Esophagus squamous epithelium (tissue), 5 donors: ENCODE results near the gene CDON. TPM values are rescaled to one million over a fixed set of nuclear protein-coding genes. Genes with fewer than 3 reads are reported as not detected.

ENCODE experiments used
- DNase-seq: peaks from one replicate; lab custom pipeline; 2025; lab: John Stamatoyannopoulos, UW
- H3K27ac ChIP-seq, 4 donors: fragments of 200-600 bp; sonication (generic); one replicate each; pipeline ENCODE4 v1.5.1; 2016 to 2019; ENCODE audit warnings: mild to moderate bottlenecking in 1 of 4
- H3K27me3 ChIP-seq, 4 donors: fragments of 200-600 bp; sonication (generic); 1 replicate in 3 of 4; 2 replicates in 1 of 4; pipeline versions ENCODE4 v1.5.1 to v1.6.0; 2017 to 2021; ENCODE audit warnings: antibody characterized with exemption in 1 of 4
- H3K36me3 ChIP-seq, 3 donors: fragments of 200-600 bp; sonication (generic); one replicate each; pipeline ENCODE4 v1.5.1; 2016 to 2019
- H3K4me1 ChIP-seq, 3 donors: fragments of 200-600 bp; sonication (generic); one replicate each; pipeline ENCODE4 v1.5.1; 2017 to 2019
- H3K4me3 ChIP-seq, 4 donors: fragments of 200-600 bp; sonication (generic); 1 replicate in 3 of 4; 2 replicates in 1 of 4; pipeline ENCODE4 v1.5.1; 2016 to 2019; ENCODE audit warnings: mild to moderate bottlenecking in 2 of 4, moderate library complexity in 1 of 4
- H3K9me3 ChIP-seq, 3 donors: fragments of 200-600 bp; sonication (generic); one replicate each; pipeline ENCODE4 v1.5.1; 2016 to 2019
- CTCF ChIP-seq, 6 experiments: fragments of 450-650 bp in 4 of 6; fragments of 200-600 bp in 2 of 6; sonication (generic) in 2 of 6; IDR thresholded peaks; one replicate each; pipeline ENCODE4 v1.5.1; 2016 to 2019; ENCODE audit warnings: antibody characterized with exemption in 6 of 6, mild to moderate bottlenecking in 4 of 6, moderate library complexity in 4 of 6
- POLR2A ChIP-seq, 4 donors: fragments of 450-650 bp; IDR thresholded peaks; one replicate each; pipeline ENCODE4 v1.6.1; 2017; ENCODE audit warnings: antibody characterized with exemption in 4 of 4, mild to moderate bottlenecking in 4 of 4, moderate library complexity in 3 of 4
- WGBS, 2 donors: methylation state at CpG; one replicate each; pipeline ENCODE4 v1.1.5; 2018; 5-methylcytosine and 5-hydroxymethylcytosine counted together
- intact Hi-C: fragments of 100-400 bp; cut with DNase I; formaldehyde crosslinking; loops from one replicate; pipeline ENCODE4 v1.15.0; 2022
- total RNA-seq, 4 donors: library from RNA; depleted of rRNA; stranded (reverse); fragments of >200 nt; gene quantifications; one replicate each; pipeline ENCODE4 v1.1.0, GENCODE V29; 2016
- donor health status: DM: yes; HTN: yes; CAD: no.

The CDON gene
- total RNA-seq, 4 donors from 2014 or later = 2.5 to 5.5 (median 3.4) TPM

DNA sequence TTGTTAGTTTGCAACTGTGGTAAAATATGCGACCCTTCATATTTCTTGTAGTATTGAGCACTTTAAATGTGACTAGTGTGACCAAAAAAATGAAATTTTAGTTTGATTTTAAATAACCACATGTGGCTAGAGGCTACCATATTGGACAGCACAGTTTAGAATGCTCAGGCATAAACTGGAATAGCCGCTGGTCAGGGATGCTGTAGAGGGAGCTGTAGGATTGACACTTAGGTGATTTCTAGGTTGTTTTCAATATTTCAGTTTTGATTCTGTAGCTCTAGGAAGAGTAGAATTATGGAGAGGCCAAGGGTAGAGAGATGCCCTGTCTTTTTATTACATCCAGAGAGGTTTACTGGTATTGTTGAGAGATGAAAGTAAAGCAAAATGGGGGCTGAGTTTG lies 127.6 kb downstream of the CDON start:
- no peak overlapping the region for H3K4me3 ChIP-seq

DNA sequence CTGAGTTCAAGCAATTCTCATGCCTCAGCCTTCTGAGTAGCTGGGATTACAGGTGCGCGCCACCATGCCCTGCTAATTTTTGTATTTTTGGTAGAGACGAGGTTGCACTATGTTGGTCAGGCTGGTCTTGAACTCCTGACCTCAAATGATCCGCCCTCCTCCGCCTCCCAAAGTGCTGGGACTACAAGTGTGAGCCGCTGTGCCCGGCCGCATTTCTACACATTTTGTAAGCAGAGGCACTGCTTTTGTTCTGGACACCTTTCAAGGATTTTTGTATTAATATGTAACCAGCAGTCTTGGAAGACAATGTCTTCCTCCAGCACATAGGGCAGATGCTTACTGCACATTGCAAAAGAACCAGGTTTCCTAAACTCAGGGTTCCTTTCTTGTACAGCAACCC lies 128.2 kb downstream of the CDON start:
- peaks cover 0 to 5% (median 0%) of the 10 kb centered on the region in 4 donors for H3K27me3 ChIP-seq
- no peaks in the 10 kb centered on the region for H3K36me3 ChIP-seq
- peaks cover 0 to 15% (median 5%) of the 10 kb centered on the region in 3 donors for H3K4me1 ChIP-seq
- WGBS, 2 donors = 92 to 96% methylated on average over 8 of the region's 8 CpGs
- intact Hi-C loops = no loop called here
- no peak overlapping the region for H3K27ac ChIP-seq
- H3K9me3 ChIP-seq = no peaks in the 10 kb centered on the region
- DNase-seq = no peak
- TF ChIP-seq POLR2A (IDR thresholded peaks at IDR 0.05) (no peak), CTCF (IDR thresholded peaks at IDR 0.05) (no peak)
- no peak overlapping the region for H3K4me3 ChIP-seq

More for the DNA sequence above, 127.6 kb downstream of the CDON start:
- no peaks in the 10 kb centered on the region for H3K9me3 ChIP-seq
- WGBS, 2 donors = 96 to 97% methylated on average over 2 of the region's 2 CpGs
- no peak overlapping the region for H3K27ac ChIP-seq
- H3K36me3 ChIP-seq = no peaks in the 10 kb centered on the region
- no peak for DNase-seq
- H3K27me3 ChIP-seq = no peaks in the 10 kb centered on the region
- H3K4me1 ChIP-seq = peaks cover 0 to 15% (median 5%) of the 10 kb centered on the region in 3 donors
- TF ChIP-seq POLR2A (IDR thresholded peaks at IDR 0.05) (no peak), CTCF (IDR thresholded peaks at IDR 0.05) (no peak)
- intact Hi-C loops = no loop called here

DNA sequence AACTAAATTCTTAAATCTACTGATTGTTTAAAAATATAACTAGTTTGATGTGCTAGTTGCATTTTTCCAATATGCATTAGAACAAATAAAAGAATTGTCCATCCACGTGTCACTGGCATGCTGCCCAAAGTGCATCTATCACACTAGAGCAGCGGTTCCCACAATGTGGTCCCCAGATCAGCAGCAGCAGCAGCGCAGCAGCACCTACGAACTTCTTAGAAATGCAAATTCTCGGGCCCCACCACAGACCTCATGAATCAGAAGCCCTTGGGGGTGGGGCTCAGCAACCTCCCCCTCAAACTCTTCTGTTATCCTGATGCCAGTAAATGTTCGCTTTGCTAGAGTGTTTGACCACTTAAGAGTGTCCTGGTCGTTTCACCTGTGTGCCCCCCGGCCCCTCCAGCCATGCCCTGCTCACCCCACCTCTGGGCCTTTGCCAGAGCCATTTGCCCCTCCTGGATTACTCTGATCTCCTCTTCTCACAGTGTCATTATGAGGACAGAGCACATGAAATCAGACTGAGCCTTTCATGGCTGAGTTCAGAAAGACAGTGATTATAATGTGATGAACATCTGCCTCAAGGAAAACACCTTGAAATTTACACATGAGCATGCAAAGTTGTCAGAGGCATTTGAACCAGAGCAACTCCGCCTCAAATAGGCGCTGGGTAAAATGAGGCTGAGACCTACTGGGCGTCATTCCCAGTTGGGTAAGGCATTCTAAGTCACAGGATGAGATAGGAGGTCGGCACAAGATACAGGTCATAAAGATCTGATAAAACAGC lies 129.4 kb downstream of the CDON start:
- no peak overlapping the region for H3K4me3 ChIP-seq
- TF ChIP-seq CTCF (IDR thresholded peaks at IDR 0.05) = no peak
- TF ChIP-seq POLR2A (IDR thresholded peaks at IDR 0.05) = no peak
- H3K36me3 ChIP-seq = no peaks in the 10 kb centered on the region
- H3K27ac ChIP-seq = no peak overlapping the region
- intact Hi-C loops = no loop called here
- no peak for DNase-seq
- no peaks in the 10 kb centered on the region for H3K9me3 ChIP-seq
- 72 to 73% methylated on average over 9 to 12 of the region's 12 CpGs for WGBS, 2 donors
- H3K27me3 ChIP-seq = peaks cover 0 to 8% (median 0%) of the 10 kb centered on the region in 4 donors
- peaks cover 0 to 7% (median 5%) of the 10 kb centered on the region in 3 donors for H3K4me1 ChIP-seq

GRCh38 chr11:125932301-125932700 lies 130.4 kb downstream of the CDON start:
- H3K9me3 ChIP-seq = no peaks in the 10 kb centered on the region
- H3K36me3 ChIP-seq = no peaks in the 10 kb centered on the region
- no peak for TF ChIP-seq POLR2A (IDR thresholded peaks at IDR 0.05)
- TF ChIP-seq CTCF (IDR thresholded peaks at IDR 0.05) = no peak
- peaks cover 0 to 8% (median 0%) of the 10 kb centered on the region in 4 donors for H3K27me3 ChIP-seq
- H3K27ac ChIP-seq = no peak overlapping the region
- H3K4me1 ChIP-seq = peaks cover 0 to 7% (median 5%) of the 10 kb centered on the region in 3 donors
- DNase-seq = no peak
- intact Hi-C loops = no loop called here
- no peak overlapping the region for H3K4me3 ChIP-seq
- WGBS, 2 donors = 68 to 80% methylated on average over 2 to 4 of the region's 9 CpGs

DNA sequence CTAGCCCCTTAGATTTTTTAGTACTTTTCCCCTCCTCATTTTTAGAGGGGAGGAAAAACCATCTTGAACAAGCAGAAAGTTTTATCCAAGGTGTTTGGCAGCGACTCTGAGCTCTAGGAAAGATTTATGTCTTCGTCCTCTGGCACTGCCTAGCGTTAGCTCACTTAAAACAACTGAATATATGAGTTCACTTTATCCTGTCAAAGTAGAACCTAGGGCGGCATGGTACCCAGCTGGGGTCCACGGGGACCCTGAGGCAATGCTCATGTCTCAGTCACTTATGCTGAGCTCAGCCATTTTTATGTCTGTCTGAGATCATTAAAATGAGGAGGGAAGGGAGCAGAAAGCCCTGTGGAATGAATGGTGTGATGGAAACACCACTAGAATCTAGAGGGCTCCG lies 131.0 kb downstream of the CDON start:
- H3K36me3 ChIP-seq = no peaks in the 10 kb centered on the region
- no peak for DNase-seq
- intact Hi-C loops = no loop called here
- TF ChIP-seq POLR2A (IDR thresholded peaks at IDR 0.05) (no peak), CTCF (IDR thresholded peaks at IDR 0.05) (no peak)
- no peak overlapping the region for H3K27ac ChIP-seq
- no peak overlapping the region for H3K4me3 ChIP-seq
- H3K9me3 ChIP-seq = no peaks in the 10 kb centered on the region
- peaks cover 0 to 7% (median 5%) of the 10 kb centered on the region in 3 donors for H3K4me1 ChIP-seq
- WGBS, 2 donors = 62 to 69% methylated on average over 6 of the region's 6 CpGs
- peaks cover 0 to 10% (median 0%) of the 10 kb centered on the region in 4 donors for H3K27me3 ChIP-seq
